ENCODE data around the gene MRPS9. TPM values are rescaled to one million over a fixed set of nuclear protein-coding genes. Genes with fewer than 3 reads are reported as not detected.
A peak's percentile ranks its signal among the peaks of the same experiment; 100 is the strongest.

Gene MRPS9
- total and polyA plus RNA-seq, 2 of the 13 experiments (the other 11 are each of a cell fraction or from before 2014, with no cell fraction given): 31.2 to 91.8 TPM

- no peak for DNase-seq (ENCODE audit: low spot score)
- H4K20me1 ChIP-seq (ENCODE audit: insufficient read depth, low read length): no peaks in the 10 kb centered on the region
- peaks cover 7% of the 10 kb centered on the region; the same call in 1 of the 2 replicates for H3K9me3 ChIP-seq (ENCODE audit: low read length)
- BruUV-seq (replicated peaks): no TSS peak
- no peak for FAIRE-seq
- H3K4me3 ChIP-seq (replicated peaks in 1 of 3; ENCODE audit: insufficient read depth in 1 of 3, low read depth in 2 of 3, low read length in 3 of 3): no peak overlapping the region
- TF ChIP-seq SP5 (CRISPR knock-in tag; IDR thresholded peaks at IDR 0.05; ENCODE audit: borderline replicate concordance, low read depth) (no peak), CEBPB (IDR thresholded peaks at IDR 0.05; ENCODE audit: borderline replicate concordance, low read depth, low read length) (peak; percentile 38; the same call in 1 of the 2 replicates)
- ATAC-seq: no peak
- H3K27ac ChIP-seq (ENCODE audit: extremely low read length, insufficient read depth, low read length): no peak overlapping the region
- 6% methylated on average over 2 of the region's 2 CpGs for WGBS (ENCODE audit: low lambda C conversion rate)
- no peaks in the 10 kb centered on the region for H3K36me3 ChIP-seq (replicated peaks in 1 of 2; ENCODE audit: control insufficient read depth in 1 of 2, insufficient read depth in 2 of 2, low read length in 2 of 2)
- in situ Hi-C loops (cut with HindIII; ENCODE audit: extremely low pct_ligation_motif_present, low pct_unique_long_range_greater_than_20kb): no loop called here
- no peaks in the 10 kb centered on the region for H3K79me2 ChIP-seq (ENCODE audit: insufficient read depth, low read length)
- intact Hi-C loops (cut with micrococcal nuclease; ENCODE audit: unreplicated experiment): no loop called here
- no peaks in the 10 kb centered on the region for H3K27me3 ChIP-seq (ENCODE audit: control insufficient read depth in 1 of 2, insufficient read depth in 2 of 2, low read length in 2 of 2)
- H3K9ac ChIP-seq (ENCODE audit: insufficient read depth, low read depth, low read length): no peak overlapping the region
- no peak overlapping the region for H3K4me2 ChIP-seq (ENCODE audit: low read depth, low read length)
- POLR2A ChIA-PET: no interaction called here
- CTCF ChIA-PET (ENCODE audit: low intra/inter-chr PET ratio, low total read pairs): no interaction called here
- H3K4me1 ChIP-seq (ENCODE audit: insufficient read depth, low read length): no peaks in the 10 kb centered on the region
- H2AFZ ChIP-seq (ENCODE audit: low read length): no peak overlapping the region
Measured at GRCh38 chr2:105005181-105005951, 32.5 kb upstream of the MRPS9 start.

- intact Hi-C loops (cut with micrococcal nuclease; ENCODE audit: unreplicated experiment): no loop called here
- Histone ChIP-seq H3K27ac (ENCODE audit: extremely low read length, insufficient read depth, low read length) (no peak overlapping the region), H3K9ac (ENCODE audit: insufficient read depth, low read depth, low read length) (no peak overlapping the region), H3K9me3 (ENCODE audit: low read length) (peaks cover 7% of the 10 kb centered on the region; the same call in 1 of the 2 replicates), H3K79me2 (ENCODE audit: insufficient read depth, low read length) (no peaks in the 10 kb centered on the region), H3K36me3 (replicated peaks in 1 of 2; ENCODE audit: control insufficient read depth in 1 of 2, insufficient read depth in 2 of 2, low read length in 2 of 2) (no peaks in the 10 kb centered on the region), H3K27me3 (ENCODE audit: control insufficient read depth in 1 of 2, insufficient read depth in 2 of 2, low read length in 2 of 2) (no peaks in the 10 kb centered on the region), H3K4me2 (ENCODE audit: low read depth, low read length) (no peak overlapping the region), H2AFZ (ENCODE audit: low read length) (no peak overlapping the region), H3K4me3 (replicated peaks in 1 of 3; ENCODE audit: insufficient read depth in 1 of 3, low read depth in 2 of 3, low read length in 3 of 3) (no peak overlapping the region), H4K20me1 (ENCODE audit: insufficient read depth, low read length) (no peaks in the 10 kb centered on the region), H3K4me1 (ENCODE audit: insufficient read depth, low read length) (no peaks in the 10 kb centered on the region)
- ChIA-PET POLR2A (no interaction called here), CTCF (ENCODE audit: low intra/inter-chr PET ratio, low total read pairs) (no interaction called here)
- BruUV-seq (replicated peaks): no TSS peak
- FAIRE-seq (no peak), ATAC-seq (no peak), DNase-seq (ENCODE audit: low spot score) (no peak)
- in situ Hi-C loops (cut with HindIII; ENCODE audit: extremely low pct_ligation_motif_present, low pct_unique_long_range_greater_than_20kb): no loop called here
- WGBS (ENCODE audit: low lambda C conversion rate): 2% methylated on average over 1 of the region's 1 CpG
- TF ChIP-seq ZNF687 (CRISPR knock-in tag; IDR thresholded peaks at IDR 0.05): no peak
Measured at GRCh38 chr2:105007367-105007766, 30.5 kb upstream of the MRPS9 start.

Data from HepG2 (cell line).